ENCODE measurements around the gene CSMD2. TPM values are rescaled to one million over a fixed set of nuclear protein-coding genes. Genes with fewer than 3 reads are reported as not detected.

The CSMD2 gene
- total RNA-seq, 6 experiments from 2014 or later, result under 0.01 to 0.19 (median 0.09) TPM; not detected in 1

GRCh38 chr1:33719771-33720670, 445.0 kb downstream of the CSMD2 start:
- intact Hi-C loops (cut with DNase I), result no loop called here
- Histone ChIP-seq H3K27ac (no peak overlapping the region), H3K9me3 (no peaks in the 10 kb centered on the region), H3K4me3 (no peak overlapping the region), H3K4me1 (no peaks in the 10 kb centered on the region), H3K36me3 (no peaks in the 10 kb centered on the region), H3K27me3 (no peaks in the 10 kb centered on the region)
- 33% methylated on average over 7 of the region's 8 CpGs for WGBS (ENCODE audit: insufficient coverage, low coverage, low lambda C conversion rate, missing lambda C conversion rate)
- DNase-seq (no peak), ATAC-seq (no peak)
- TF ChIP-seq CTCF (IDR thresholded peaks at IDR 0.05), result no peak
- TF ChIP-seq POLR2A (IDR thresholded peaks at IDR 0.05), result no peak

GRCh38 chr1:33719326-33719725, 445.7 kb downstream of the CSMD2 start:
- intact Hi-C loops (cut with DNase I), result no loop called here
- no peak for DNase-seq
- TF ChIP-seq CTCF (IDR thresholded peaks at IDR 0.05), result no peak
- TF ChIP-seq POLR2A (IDR thresholded peaks at IDR 0.05), result no peak
- Histone ChIP-seq H3K27me3 (no peaks in the 10 kb centered on the region), H3K27ac (no peak overlapping the region), H3K4me3 (no peak overlapping the region), H3K4me1 (no peaks in the 10 kb centered on the region), H3K9me3 (no peaks in the 10 kb centered on the region), H3K36me3 (no peaks in the 10 kb centered on the region)
- ATAC-seq, result no peak
- 24% methylated on average over 4 of the region's 4 CpGs for WGBS (ENCODE audit: insufficient coverage, low coverage, low lambda C conversion rate, missing lambda C conversion rate)

- 83% methylated on average over 2 of the region's 3 CpGs for WGBS (ENCODE audit: insufficient coverage, low coverage, low lambda C conversion rate, missing lambda C conversion rate)
- Histone ChIP-seq H3K27ac (no peak overlapping the region), H3K27me3 (no peaks in the 10 kb centered on the region)
These were observed 446.8 kb downstream of the CSMD2 start for GRCh38 chr1:33718186-33718585.

GRCh38 chr1:33716976-33717688, 447.9 kb downstream of the CSMD2 start:
- DNase-seq (no peak), ATAC-seq (no peak)
- H3K36me3 ChIP-seq, result no peaks in the 10 kb centered on the region
- H3K4me1 ChIP-seq, result no peaks in the 10 kb centered on the region
- no peaks in the 10 kb centered on the region for H3K9me3 ChIP-seq
- no peaks in the 10 kb centered on the region for H3K27me3 ChIP-seq
- 48% methylated on average over 3 of the region's 3 CpGs for WGBS (ENCODE audit: insufficient coverage, low coverage, low lambda C conversion rate, missing lambda C conversion rate)
- H3K4me3 ChIP-seq, result no peak overlapping the region
- intact Hi-C loops (cut with DNase I), result no loop called here
- no peak for TF ChIP-seq CTCF (IDR thresholded peaks at IDR 0.05)
- no peak for TF ChIP-seq POLR2A (IDR thresholded peaks at IDR 0.05)
- no peak overlapping the region for H3K27ac ChIP-seq

More at GRCh38 chr1:33718186-33718585, 446.8 kb downstream of the CSMD2 start:
- no peak for ATAC-seq
- H3K9me3 ChIP-seq, result no peaks in the 10 kb centered on the region
- no peaks in the 10 kb centered on the region for H3K36me3 ChIP-seq
- H3K4me3 ChIP-seq, result no peak overlapping the region
- intact Hi-C loops (cut with DNase I), result no loop called here
- no peak for DNase-seq
- H3K4me1 ChIP-seq, result no peaks in the 10 kb centered on the region
- TF ChIP-seq CTCF (IDR thresholded peaks at IDR 0.05) (no peak), POLR2A (IDR thresholded peaks at IDR 0.05) (no peak)
